ENCODE data around the gene EIF4H.
"Not testable (repeated sequence)": the region's sequence is repeated elsewhere in the genome, so short reads cannot be mapped to it uniquely, and the experiment has no call there.

The EIF4H gene

GRCh38 chr7:74219416-74219815 lies 45.3 kb downstream of the EIF4H start:
- H3K4me3 ChIP-seq (ENCODE audit: low read length), result no peak overlapping the region
- TF ChIP-seq, protein P1, sequence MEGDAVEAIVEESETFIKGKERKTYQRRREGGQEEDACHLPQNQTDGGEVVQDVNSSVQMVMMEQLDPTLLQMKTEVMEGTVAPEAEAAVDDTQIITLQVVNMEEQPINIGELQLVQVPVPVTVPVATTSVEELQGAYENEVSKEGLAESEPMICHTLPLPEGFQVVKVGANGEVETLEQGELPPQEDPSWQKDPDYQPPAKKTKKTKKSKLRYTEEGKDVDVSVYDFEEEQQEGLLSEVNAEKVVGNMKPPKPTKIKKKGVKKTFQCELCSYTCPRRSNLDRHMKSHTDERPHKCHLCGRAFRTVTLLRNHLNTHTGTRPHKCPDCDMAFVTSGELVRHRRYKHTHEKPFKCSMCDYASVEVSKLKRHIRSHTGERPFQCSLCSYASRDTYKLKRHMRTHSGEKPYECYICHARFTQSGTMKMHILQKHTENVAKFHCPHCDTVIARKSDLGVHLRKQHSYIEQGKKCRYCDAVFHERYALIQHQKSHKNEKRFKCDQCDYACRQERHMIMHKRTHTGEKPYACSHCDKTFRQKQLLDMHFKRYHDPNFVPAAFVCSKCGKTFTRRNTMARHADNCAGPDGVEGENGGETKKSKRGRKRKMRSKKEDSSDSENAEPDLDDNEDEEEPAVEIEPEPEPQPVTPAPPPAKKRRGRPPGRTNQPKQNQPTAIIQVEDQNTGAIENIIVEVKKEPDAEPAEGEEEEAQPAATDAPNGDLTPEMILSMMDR (conservative IDR thresholded peaks at IDR 0.05; ENCODE audit: low read length), result no peak
- no peak for DNase-seq (ENCODE audit: low read depth)

DNA sequence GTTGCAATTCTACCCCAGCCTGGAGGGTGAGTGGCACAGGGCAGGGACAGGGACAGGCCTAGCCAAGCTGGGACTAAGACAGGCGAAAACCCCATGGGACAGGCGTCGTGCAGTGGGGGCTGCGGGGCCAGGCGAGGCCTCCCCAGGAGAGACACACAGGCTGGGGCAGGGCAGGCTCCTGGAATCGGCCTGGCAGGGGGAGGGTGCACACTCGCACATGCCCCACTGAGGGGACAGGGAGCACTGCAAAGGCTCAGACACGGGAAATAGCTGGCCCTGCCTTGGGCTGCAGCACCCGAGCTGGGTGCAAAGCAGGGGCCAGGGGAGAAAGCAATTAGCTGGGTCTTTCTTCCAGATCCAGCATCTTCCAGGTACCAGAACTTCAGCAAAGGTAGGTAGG lies 46.1 kb downstream of the EIF4H start:
- TF ChIP-seq, protein P1 (conservative IDR thresholded peaks at IDR 0.05; ENCODE audit: low read length), result no peak
- DNase-seq (ENCODE audit: low read depth), result no peak
- H3K4me3 ChIP-seq (ENCODE audit: low read length), result no peak overlapping the region

DNA sequence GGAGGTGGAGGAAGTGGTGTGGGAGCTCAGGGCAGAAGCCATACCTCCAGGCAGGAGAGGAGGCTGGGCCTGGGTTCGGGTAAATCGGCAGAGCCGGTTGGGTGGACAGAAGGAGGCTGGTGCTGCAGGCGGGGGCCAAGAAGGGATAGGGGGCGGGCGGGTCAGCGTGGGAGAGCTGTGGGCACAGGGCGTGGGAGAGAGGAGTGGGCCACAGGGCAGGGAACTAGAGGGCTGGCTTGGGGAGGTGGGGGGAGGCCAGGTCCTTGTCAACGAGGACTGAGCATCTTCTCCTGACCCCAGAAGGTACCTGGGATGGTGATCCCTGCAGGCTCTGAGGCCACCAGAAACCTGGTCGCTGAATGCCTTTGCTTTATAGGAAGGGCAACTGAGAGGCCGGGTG lies 47.6 kb downstream of the EIF4H start:
- no peak for DNase-seq (ENCODE audit: low read depth)
- no peak overlapping the region for H3K4me3 ChIP-seq (ENCODE audit: low read length)
- TF ChIP-seq, protein P1 (conservative IDR thresholded peaks at IDR 0.05; ENCODE audit: low read length), result no peak

GRCh38 chr7:74222851-74223710 lies 48.9 kb downstream of the EIF4H start:
- no peak for DNase-seq (ENCODE audit: low read depth)
- H3K4me3 ChIP-seq (ENCODE audit: low read length), result no peak overlapping the region
- TF ChIP-seq, protein P1 (conservative IDR thresholded peaks at IDR 0.05; ENCODE audit: low read length), result no peak

DNA sequence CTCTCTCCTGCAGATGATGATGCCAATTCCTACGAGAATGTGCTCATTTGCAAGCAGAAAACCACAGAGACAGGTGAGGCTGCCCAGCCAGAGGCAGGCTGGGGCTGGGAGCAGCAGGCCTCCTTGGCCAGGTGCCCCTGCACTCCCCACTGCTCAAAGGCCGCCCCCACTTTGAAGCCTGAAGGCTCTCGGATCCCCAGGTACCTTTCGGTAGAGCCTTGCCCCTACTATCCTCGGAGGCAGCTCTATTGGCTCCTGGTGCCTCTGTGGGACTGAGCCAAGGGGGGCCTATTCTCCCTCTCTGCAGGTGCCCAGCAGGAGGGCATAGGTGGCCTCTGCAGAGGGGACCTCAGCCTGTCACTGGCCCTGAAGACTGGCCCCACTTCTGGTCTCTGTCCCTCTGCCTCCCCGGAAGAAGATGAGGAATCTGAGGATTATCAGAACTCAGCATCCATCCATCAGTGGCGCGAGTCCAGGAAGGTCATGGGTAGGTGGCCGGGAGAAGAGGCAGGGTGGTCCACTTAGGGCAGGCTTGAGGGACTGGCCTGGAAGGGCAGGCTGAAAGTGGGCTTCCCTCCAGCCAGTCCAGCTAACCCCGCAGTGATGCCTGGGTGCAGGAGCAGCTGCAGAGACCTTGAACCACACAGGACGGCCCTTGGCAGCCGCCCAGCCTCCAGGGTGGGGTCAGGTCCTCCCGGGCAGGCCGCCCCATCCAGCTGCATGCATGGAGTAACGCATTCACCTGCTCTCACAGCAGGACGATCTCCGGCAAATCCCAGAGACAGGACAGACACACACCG lies 49.8 kb downstream of the EIF4H start:
- no peak for DNase-seq (ENCODE audit: low read depth)
- no peak overlapping the region for H3K4me3 ChIP-seq (ENCODE audit: low read length)
- TF ChIP-seq, protein P1 (conservative IDR thresholded peaks at IDR 0.05; ENCODE audit: low read length), result no peak

DNA sequence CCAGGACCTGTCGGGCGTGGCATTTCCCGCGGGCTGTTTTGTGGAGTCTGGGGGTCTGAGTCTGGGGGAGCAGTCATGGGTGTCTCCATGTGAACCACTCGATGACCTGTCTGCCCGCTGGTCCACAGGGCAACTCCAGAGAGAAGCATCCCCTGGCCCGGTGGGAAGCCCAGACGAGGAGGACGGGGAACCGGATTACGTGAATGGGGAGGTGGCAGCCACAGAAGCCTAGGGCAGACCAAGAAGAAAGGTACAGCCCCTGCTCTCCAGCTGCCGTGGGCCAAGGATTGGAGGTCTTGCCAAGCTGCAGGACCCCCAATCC lies 50.3 kb downstream of the EIF4H start:
- H3K4me3 ChIP-seq (ENCODE audit: low read length), result no peak overlapping the region
- DNase-seq (ENCODE audit: low read depth), result no peak
- TF ChIP-seq, protein P1 (conservative IDR thresholded peaks at IDR 0.05; ENCODE audit: low read length), result no peak

GRCh38 chr7:74224907-74225306 lies 50.8 kb downstream of the EIF4H start:
- not testable (repeated sequence) for H3K4me3 ChIP-seq (ENCODE audit: low read length); DNase-seq (ENCODE audit: low read depth)
